OCI-LY7 (cell line): ENCODE data around the gene PPP4R2. TPM values are rescaled to one million over a fixed set of nuclear protein-coding genes. Genes with fewer than 3 reads are reported as not detected.

ENCODE experiments used
- BruUV-seq: library from RNA; stranded (reverse); fragments of 400-500 nt; replicated peaks from 2 replicates; lab custom pipeline; 2021; lab: Mats Ljungman, UMichigan
- CTCF ChIA-PET: fragments of 300-600 bp; sonication (Branson Sonifier 250); formaldehyde crosslinking; loops from one replicate; lab custom pipeline; 2022; ENCODE audit warnings: antibody characterized with exemption; ENCODE audit not compliant: unreplicated experiment; lab: Charles Lee
- POLR2A ChIA-PET: fragments of 300-600 bp; sonication (Branson Sonifier 250); formaldehyde crosslinking; loops from one replicate; lab custom pipeline; 2022; ENCODE audit warnings: antibody characterized with exemption; lab: Charles Lee
- DNase-seq: peaks from one replicate; pipeline ENCODE4 v3.0.0-alpha.2; 2015; ENCODE audit warnings: low spot score
- H2AFZ ChIP-seq: fragments of 200-600 bp; sonication (generic), shearing (Covaris generic); 2 replicates; pipeline ENCODE4 v1.6.1; 2014; ENCODE audit warnings: mild to moderate bottlenecking, antibody characterized with exemption, low read length, moderate library complexity
- H3K27ac ChIP-seq: fragments of 200-600 bp; sonication (generic); 2 replicates; pipeline ENCODE4 v1.5.1; 2014; ENCODE audit warnings: mixed run types, low read depth, mild to moderate bottlenecking, moderate library complexity, low read length, inconsistent platforms; ENCODE audit not compliant: poor library complexity, severe bottlenecking
- H3K36me3 ChIP-seq: fragments of 200-600 bp; sonication (generic); 2 replicates; pipeline ENCODE4 v1.6.1; 2014; ENCODE audit warnings: mild to moderate bottlenecking, antibody characterized with exemption, low read length, moderate library complexity, mixed read lengths; ENCODE audit not compliant: insufficient read depth
- H3K4me1 ChIP-seq: fragments of 200-600 bp; sonication (generic); 2 replicates; pipeline ENCODE4 v1.5.1; 2014; ENCODE audit warnings: mild to moderate bottlenecking, low read length; ENCODE audit not compliant: insufficient read depth, poor library complexity, severe bottlenecking
- H3K4me2 ChIP-seq: fragments of 200-600 bp; sonication (generic); 2 replicates; pipeline ENCODE4 v1.6.1; 2014; ENCODE audit warnings: mild to moderate bottlenecking, low read length
- H3K4me3 ChIP-seq: fragments of 200-600 bp; sonication (generic); 2 replicates; pipeline ENCODE4 v1.5.1; 2014; ENCODE audit warnings: mild to moderate bottlenecking, low read depth, low read length; ENCODE audit not compliant: poor library complexity, severe bottlenecking
- H3K79me2 ChIP-seq: fragments of 200-600 bp; sonication (generic); 2 replicates; pipeline ENCODE4 v1.6.1; 2016; ENCODE audit warnings: low read depth, mild to moderate bottlenecking, low read length, moderate library complexity, mixed read lengths; ENCODE audit not compliant: insufficient read depth
- H3K9me2 ChIP-seq: fragments of 200-600 bp; sonication (generic); 2 replicates; pipeline ENCODE4 v1.6.1; 2016; ENCODE audit warnings: mild to moderate bottlenecking, low read length, mixed read lengths; ENCODE audit not compliant: insufficient read depth
- H3K9me3 ChIP-seq: fragments of 200-600 bp; sonication (generic); 2 replicates; pipeline ENCODE4 v1.6.1; 2014; ENCODE audit warnings: mild to moderate bottlenecking, mixed run types, low read length, mixed read lengths
- H4K20me1 ChIP-seq: fragments of 200-600 bp; sonication (generic); 2 replicates; pipeline ENCODE4 v1.6.1; 2014; ENCODE audit warnings: mild to moderate bottlenecking, antibody characterized with exemption, low read length, moderate library complexity, mixed read lengths; ENCODE audit not compliant: insufficient read depth
- EZH2phosphoT487 ChIP-seq: fragments of 200-600 bp; sonication (generic); IDR thresholded peaks from 2 replicates; pipeline ENCODE4 v1.6.1; 2018; ENCODE audit warnings: low read depth, borderline replicate concordance, mild to moderate bottlenecking, mixed run types, antibody characterized with exemption, low read length, moderate library complexity, mixed read lengths
- intact Hi-C: fragments of 100-400 bp; cut with micrococcal nuclease; formaldehyde crosslinking; loops from one replicate; pipeline ENCODE4 v1.10.0; 2022; ENCODE audit not compliant: unreplicated experiment
- total RNA-seq, 2 experiments: library from RNA; depleted of rRNA in 1 of 2; stranded (reverse); fragments of >200 nt in 1 of 2; shearing (Covaris generic) in 1 of 2; gene quantifications; 2 replicates each; pipeline ENCODE4 v1.2.3, GENCODE V29; 2014 to 2022
- TF ChIP-seq, protein P1 (sequence below): fragments of 200-600 bp; sonication (generic); conservative IDR thresholded peaks from 2 replicates; pipeline ENCODE4 v1.5.1; 2014; ENCODE audit warnings: mild to moderate bottlenecking, antibody characterized with exemption, low read length, moderate library complexity, mixed read lengths

The PPP4R2 gene
- total RNA-seq, 2 experiments from 2014 or later: 52.0 to 99.5 TPM

DNA sequence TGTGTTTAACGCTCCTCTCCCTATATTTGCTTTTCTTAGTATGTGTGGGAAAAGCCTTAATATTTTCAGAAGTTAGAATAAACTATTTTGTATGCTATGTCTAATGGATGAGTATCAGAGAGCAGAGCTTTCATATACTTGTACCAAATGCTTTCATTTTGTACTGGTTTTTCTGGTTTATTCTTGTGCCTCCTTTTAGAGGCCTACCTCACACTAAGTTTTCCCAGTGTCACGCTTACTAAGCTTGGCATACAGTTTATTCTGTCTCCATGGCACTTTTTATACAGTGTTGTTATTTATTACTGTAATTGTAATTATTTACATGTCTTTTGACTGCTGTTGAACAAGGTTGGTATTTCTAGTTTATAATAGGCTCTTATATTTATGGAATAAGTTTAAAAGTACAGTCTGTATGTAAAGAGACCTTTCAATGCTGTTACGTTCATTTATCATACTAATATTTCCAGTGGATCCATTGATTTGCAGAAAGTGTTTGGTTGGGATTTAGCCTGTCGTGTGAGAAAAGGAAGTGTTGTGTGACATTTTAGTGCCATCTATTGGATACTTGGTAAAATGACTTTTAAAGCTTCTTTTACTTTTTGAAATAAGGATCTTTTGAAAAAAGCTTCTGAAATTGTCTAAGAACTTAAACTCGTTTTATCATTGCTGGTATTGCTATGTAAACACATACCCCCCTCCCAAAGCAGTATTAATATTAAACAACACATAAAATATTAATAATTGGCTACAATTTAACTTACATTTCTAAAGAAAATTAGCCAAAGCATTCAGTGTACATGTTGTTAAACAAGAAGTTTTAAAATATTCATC, 59.6 kb downstream of the PPP4R2 start:
- Histone ChIP-seq H4K20me1 (peaks cover 30% of the 10 kb centered on the region), H3K4me1 (no peaks in the 10 kb centered on the region), H2AFZ (no peak overlapping the region), H3K9me3 (no peaks in the 10 kb centered on the region), H3K79me2 (peaks cover 61% of the 10 kb centered on the region), H3K27ac (no peak overlapping the region), H3K4me3 (no peak overlapping the region), H3K36me3 (peaks cover 54% of the 10 kb centered on the region), H3K4me2 (no peak overlapping the region), H3K9me2 (no peaks in the 10 kb centered on the region)
- peak; percentile 16 for DNase-seq
- no peak for TF ChIP-seq EZH2phosphoT487
- TF ChIP-seq, protein P1, sequence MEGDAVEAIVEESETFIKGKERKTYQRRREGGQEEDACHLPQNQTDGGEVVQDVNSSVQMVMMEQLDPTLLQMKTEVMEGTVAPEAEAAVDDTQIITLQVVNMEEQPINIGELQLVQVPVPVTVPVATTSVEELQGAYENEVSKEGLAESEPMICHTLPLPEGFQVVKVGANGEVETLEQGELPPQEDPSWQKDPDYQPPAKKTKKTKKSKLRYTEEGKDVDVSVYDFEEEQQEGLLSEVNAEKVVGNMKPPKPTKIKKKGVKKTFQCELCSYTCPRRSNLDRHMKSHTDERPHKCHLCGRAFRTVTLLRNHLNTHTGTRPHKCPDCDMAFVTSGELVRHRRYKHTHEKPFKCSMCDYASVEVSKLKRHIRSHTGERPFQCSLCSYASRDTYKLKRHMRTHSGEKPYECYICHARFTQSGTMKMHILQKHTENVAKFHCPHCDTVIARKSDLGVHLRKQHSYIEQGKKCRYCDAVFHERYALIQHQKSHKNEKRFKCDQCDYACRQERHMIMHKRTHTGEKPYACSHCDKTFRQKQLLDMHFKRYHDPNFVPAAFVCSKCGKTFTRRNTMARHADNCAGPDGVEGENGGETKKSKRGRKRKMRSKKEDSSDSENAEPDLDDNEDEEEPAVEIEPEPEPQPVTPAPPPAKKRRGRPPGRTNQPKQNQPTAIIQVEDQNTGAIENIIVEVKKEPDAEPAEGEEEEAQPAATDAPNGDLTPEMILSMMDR: peak; percentile 81
- intact Hi-C loops: loop anchor here (1.0 to 5.0 kb wide), 2 partner anchors 59 to 117 kb away; partner anchors contain the start of gene PPP4R2
- no TSS peak for BruUV-seq
- ChIA-PET CTCF (interaction anchor here (0.5 to 1.5 kb wide), 3 partner anchors 59 to 161 kb away, joined by 3 to 5 read pairs (median 3); no protein-coding TSS in a partner anchor), POLR2A (interaction anchor here (0.5 to 1.4 kb wide), 6 partner anchors 9 to 1245 kb away, joined by 3 to 5 read pairs (median 4); no protein-coding TSS in a partner anchor)

DNA sequence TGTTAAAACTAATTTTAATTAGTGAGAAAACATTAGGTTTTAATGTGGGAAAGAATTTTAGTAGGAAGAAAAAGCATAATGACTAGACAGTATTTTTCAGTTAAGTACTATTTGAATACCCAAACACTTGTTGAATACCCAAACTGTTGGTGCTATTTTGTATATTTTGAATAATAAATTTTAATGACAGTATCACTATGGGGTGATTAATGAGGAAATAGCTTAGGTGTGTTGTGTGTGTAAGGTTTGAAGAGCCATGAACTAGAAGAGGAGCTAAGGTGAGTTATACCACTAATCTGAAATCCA, 60.2 kb downstream of the PPP4R2 start:
- POLR2A ChIA-PET: interaction anchor here (0.5 to 1.8 kb wide), 7 partner anchors 10 to 1246 kb away, joined by 3 to 5 read pairs (median 4); no protein-coding TSS in a partner anchor
- DNase-seq: no peak
- Histone ChIP-seq H3K4me1 (no peaks in the 10 kb centered on the region), H3K4me2 (no peak overlapping the region), H3K27ac (no peak overlapping the region), H3K4me3 (no peak overlapping the region), H2AFZ (no peak overlapping the region), H3K9me2 (no peaks in the 10 kb centered on the region), H4K20me1 (peaks cover 30% of the 10 kb centered on the region), H3K79me2 (peaks cover 56% of the 10 kb centered on the region), H3K9me3 (no peaks in the 10 kb centered on the region), H3K36me3 (peaks cover 59% of the 10 kb centered on the region)
- no TSS peak for BruUV-seq
- intact Hi-C loops: loop anchor here (1.0 to 5.0 kb wide), 2 partner anchors 59 to 117 kb away; partner anchors contain the start of gene PPP4R2
- CTCF ChIA-PET: interaction anchor here (0.5 to 1.5 kb wide), 3 partner anchors 59 to 161 kb away, joined by 3 to 5 read pairs (median 3); no protein-coding TSS in a partner anchor
- TF ChIP-seq, protein P1: no peak
- TF ChIP-seq EZH2phosphoT487: no peak
